ENCODE measurements around the gene PLAU. TPM values are rescaled to one million over a fixed set of nuclear protein-coding genes. Genes with fewer than 3 reads are reported as not detected.

The PLAU gene
- total and polyA plus RNA-seq, 2 of the 13 experiments (the other 11 are each of a cell fraction or from before 2014, with no cell fraction given) = 0.45 to 11.2 TPM

- Histone ChIP-seq H3K9ac (ENCODE audit: insufficient read depth, low read depth, low read length) (no peak overlapping the region), H3K9me3 (ENCODE audit: low read length) (no peaks in the 10 kb centered on the region), H3K4me1 (ENCODE audit: insufficient read depth, low read length) (peaks cover 54% of the 10 kb centered on the region), H2AFZ (ENCODE audit: low read length) (no peak overlapping the region), H3K27ac (ENCODE audit: extremely low read length, insufficient read depth, low read length) (no peak overlapping the region), H3K36me3 (replicated peaks in 1 of 2; ENCODE audit: control insufficient read depth in 1 of 2, insufficient read depth in 2 of 2, low read length in 2 of 2) (no peaks in the 10 kb centered on the region), H4K20me1 (ENCODE audit: insufficient read depth, low read length) (no peaks in the 10 kb centered on the region), H3K4me2 (ENCODE audit: low read depth, low read length) (peak overlapping the region; percentile 28), H3K79me2 (ENCODE audit: insufficient read depth, low read length) (no peaks in the 10 kb centered on the region), H3K27me3 (ENCODE audit: control insufficient read depth in 1 of 2, insufficient read depth in 2 of 2, low read length in 2 of 2) (no peaks in the 10 kb centered on the region; a peak in 1 of 5 replicates), H3K4me3 (replicated peaks in 1 of 3; ENCODE audit: insufficient read depth in 1 of 3, low read depth in 2 of 3, low read length in 3 of 3) (no peak overlapping the region)
- 0% methylated on average over 2 of the region's 2 CpGs for WGBS (ENCODE audit: low lambda C conversion rate)
- BruUV-seq (replicated peaks) = no TSS peak
- FAIRE-seq = peak; percentile 46
- TF ChIP-seq SRSF1 (optimal IDR thresholded peaks at IDR 0.05; ENCODE audit: low read depth, low read length) (no peak), ZNF777 (CRISPR knock-in tag; IDR thresholded peaks at IDR 0.05) (no peak), PHF21A (CRISPR knock-in tag; IDR thresholded peaks at IDR 0.05) (no peak), MIXL1 (CRISPR knock-in tag; IDR thresholded peaks at IDR 0.05) (no peak), ZNF7 (CRISPR knock-in tag; IDR thresholded peaks at IDR 0.05) (no peak), HNF4A (CRISPR knock-in tag; IDR thresholded peaks at IDR 0.05) (0 out of 2 replicates have a peak, but pooled peaks have one; percentile 34), TFAP4 (IDR thresholded peaks at IDR 0.05; ENCODE audit: borderline replicate concordance, low read depth) (no peak), CHCHD3 (CRISPR knock-in tag; IDR thresholded peaks at IDR 0.05) (no peak), NCOA1 (CRISPR knock-in tag; IDR thresholded peaks at IDR 0.05) (no peak), ZNF292 (CRISPR knock-in tag; IDR thresholded peaks at IDR 0.05; ENCODE audit: borderline replicate concordance, low read depth) (peak; percentile 28; the same call in 1 of the 2 replicates)
- intact Hi-C loops (cut with micrococcal nuclease; ENCODE audit: unreplicated experiment) = loop anchor here (2.0 kb wide), 1 partner anchor 16 kb away; no protein-coding TSS in a partner anchor
- POLR2A ChIA-PET = no interaction called here
- CTCF ChIA-PET (ENCODE audit: low intra/inter-chr PET ratio, low total read pairs) = no interaction called here
- ATAC-seq = peak; percentile 74
- in situ Hi-C loops (cut with HindIII; ENCODE audit: extremely low pct_ligation_motif_present, low pct_unique_long_range_greater_than_20kb) = no loop called here
- no peak for DNase-seq (ENCODE audit: low spot score)
Observed at GRCh38 chr10:73902351-73902750, 8.6 kb upstream of the PLAU start.
